ENCODE measurements around the gene IL1RAPL2. TPM values are rescaled to one million over a fixed set of nuclear protein-coding genes. Genes with fewer than 3 reads are reported as not detected.
A peak's percentile ranks its signal among the peaks of the same experiment; 100 is the strongest.

Gene IL1RAPL2
- total and polyA plus RNA-seq, 10 of the 15 experiments (the other 5 are each of a cell fraction or from before 2014, with no cell fraction given), result 0.19 TPM; not detected in 9

GRCh38 chrX:104918122-104918521 lies 352.1 kb downstream of the IL1RAPL2 start (continued):
- TF ChIP-seq CUX1 (IDR thresholded peaks at IDR 0.05; ENCODE audit: insufficient replicate concordance, low read depth, low read length) (no peak), SMAD5 (IDR thresholded peaks at IDR 0.05; ENCODE audit: low read depth) (no peak), HCFC1 (IDR thresholded peaks at IDR 0.05; ENCODE audit: low read length) (no peak), ASH2L (IDR thresholded peaks at IDR 0.05; ENCODE audit: borderline replicate concordance, low read depth) (no peak), RAD51 (IDR thresholded peaks at IDR 0.05) (no peak), NFXL1 (IDR thresholded peaks at IDR 0.05; ENCODE audit: borderline replicate concordance) (no peak), MAX (IDR thresholded peaks at IDR 0.05; ENCODE audit: low read depth, low read length) (no peak), YBX1 (IDR thresholded peaks at IDR 0.05) (no peak), LARP7 (IDR thresholded peaks at IDR 0.05) (no peak), SMAD1 (IDR thresholded peaks at IDR 0.05; ENCODE audit: low read depth, partially characterized antibody) (no peak), NR2C1 (IDR thresholded peaks at IDR 0.05) (no peak), SPI1 (IDR thresholded peaks at IDR 0.05; ENCODE audit: borderline replicate concordance, insufficient read depth, low read depth, low read length) (peak; percentile 74), ZNF384 (IDR thresholded peaks at IDR 0.05; ENCODE audit: borderline replicate concordance, low read depth, low read length) (peak; percentile 29; the same call in 1 of the 2 replicates), E2F4 (IDR thresholded peaks at IDR 0.05; ENCODE audit: low read depth, low read length) (no peak), IRF4 (IDR thresholded peaks at IDR 0.05; ENCODE audit: low read depth, low read length) (no peak), IKZF1 (conservative IDR thresholded peaks at IDR 0.05) (peak; percentile 34; the same call in 1 of the 2 replicates), BCL11A (IDR thresholded peaks at IDR 0.05; ENCODE audit: low read depth, low read length) (no peak), PAX8 (IDR thresholded peaks at IDR 0.05) (no peak), HDAC6 (IDR thresholded peaks at IDR 0.05; ENCODE audit: unreplicated experiment) (no peak), ETV6 (conservative IDR thresholded peaks at IDR 0.05 in 1 of 2, IDR thresholded peaks at IDR 0.05 in 1 of 2; ENCODE audit: borderline replicate concordance in 1 of 2, low read depth in 1 of 2) (no peak), WRNIP1 (IDR thresholded peaks at IDR 0.05; ENCODE audit: borderline replicate concordance, low read depth, low read length) (no peak), DPF2 (IDR thresholded peaks at IDR 0.05) (0 out of 2 replicates have a peak, but pooled peaks have one; percentile 52), EP300 (IDR thresholded peaks at IDR 0.05; ENCODE audit: borderline replicate concordance in 1 of 2, control insufficient read depth in 1 of 2, low read depth in 2 of 2, low read length in 2 of 2) (peak; percentile 35 to 37; a peak in 2 of 4 replicates), PBX3 (IDR thresholded peaks at IDR 0.05; ENCODE audit: insufficient replicate concordance, low read depth, low read length) (no peak), CREB1 (IDR thresholded peaks at IDR 0.05; ENCODE audit: low read depth) (no peak), SREBF2 (IDR thresholded peaks at IDR 0.05; ENCODE audit: low read length) (no peak)
